ENCODE results near the gene DIS3L2.

- TF ChIP-seq CTCF (conservative IDR thresholded peaks at IDR 0.05; ENCODE audit: low read length): no peak
- no peak for TF ChIP-seq EZH2phosphoT487 (IDR thresholded peaks at IDR 0.05; ENCODE audit: borderline replicate concordance)
These were observed 34.5 kb upstream of the DIS3L2 start for GRCh38 chr2:231926761-231927565.
